CD14-positive monocyte (primary cell): ENCODE results near the gene ALDH18A1. TPM values are rescaled to one million over a fixed set of nuclear protein-coding genes. Genes with fewer than 3 reads are reported as not detected.

Experiments used
- DNase-seq, 3 donors: peaks; one replicate each; pipeline ENCODE4 v3.0.0-alpha.2; 2011 to 2022
- H2AFZ ChIP-seq: 2 replicates; pipeline ENCODE4 v1.6.0; 2012; ENCODE audit warnings: mild to moderate bottlenecking, low read depth, low read length, inconsistent platforms; ENCODE audit not compliant: insufficient read depth, poor library complexity, severe bottlenecking
- H3K27ac ChIP-seq, 2 donors: 1 replicate in 1 of 2; 2 replicates in 1 of 2; pipeline ENCODE4 v1.5.1; 2012 to 2013; ENCODE audit warnings: low read length in 2 of 2, control low read depth in 1 of 2, inconsistent platforms in 1 of 2, low read depth in 1 of 2, mild to moderate bottlenecking in 1 of 2
- H3K27me3 ChIP-seq, 2 donors: one replicate each; pipeline versions ENCODE4 v1.6.0 to v1.6.1; 2011 to 2013; ENCODE audit warnings: low read length in 2 of 2; ENCODE audit not compliant: control insufficient read depth in 2 of 2, insufficient read depth in 2 of 2
- H3K36me3 ChIP-seq, 2 donors: replicated peaks in 1 of 2; 1 replicate in 1 of 2; 2 replicates in 1 of 2; pipeline versions ENCODE4 v1.5.1 to v1.6.1; 2012 to 2013; ENCODE audit warnings: low read length in 2 of 2, control low read depth in 1 of 2, inconsistent platforms in 1 of 2, mild to moderate bottlenecking in 1 of 2; ENCODE audit not compliant: insufficient read depth in 2 of 2, control insufficient read depth in 1 of 2
- H3K4me1 ChIP-seq, 2 donors: 1 replicate in 1 of 2; 2 replicates in 1 of 2; pipeline versions ENCODE4 v1.5.1 to v1.6.1; 2012 to 2013; ENCODE audit warnings: low read length in 2 of 2, control low read depth in 1 of 2, inconsistent platforms in 1 of 2, mild to moderate bottlenecking in 1 of 2, moderate library complexity in 1 of 2; ENCODE audit not compliant: insufficient read depth in 2 of 2, control insufficient read depth in 1 of 2
- H3K4me2 ChIP-seq: replicated peaks from 2 replicates; pipeline ENCODE3; 2012; ENCODE audit warnings: low read length, moderate library complexity, mild to moderate bottlenecking; ENCODE audit not compliant: poor library complexity, severe bottlenecking; ENCODE audit errors: extremely low read depth
- H3K4me3 ChIP-seq, 3 experiments: fragments of 200-600 bp in 1 of 3; sonication (generic) in 1 of 3; replicated peaks in 1 of 3; 1 replicate in 2 of 3; 2 replicates in 1 of 3; pipeline ENCODE4 v1.5.1; 2011 to 2013; ENCODE audit warnings: low read length in 3 of 3, mild to moderate bottlenecking in 3 of 3, control low read depth in 2 of 3, low read depth in 2 of 3, inconsistent platforms in 1 of 3, moderate library complexity in 1 of 3
- H3K79me2 ChIP-seq: 2 replicates; pipeline ENCODE4 v1.6.0; 2012; ENCODE audit warnings: mild to moderate bottlenecking, control low read depth, inconsistent platforms, low read length, moderate library complexity; ENCODE audit not compliant: insufficient read depth
- H3K9ac ChIP-seq: 2 replicates; pipeline ENCODE4 v1.6.0; 2017; ENCODE audit warnings: low read length, mild to moderate bottlenecking; ENCODE audit not compliant: insufficient read depth, poor library complexity, severe bottlenecking
- H3K9me3 ChIP-seq, 2 donors: replicated peaks in 1 of 2; 1 replicate in 1 of 2; 2 replicates in 1 of 2; pipeline versions ENCODE4 v1.5.1 to v1.6.1; 2012 to 2013; ENCODE audit warnings: low read length in 2 of 2, control low read depth in 1 of 2; ENCODE audit not compliant: control insufficient read depth in 1 of 2, insufficient read depth in 1 of 2
- H4K20me1 ChIP-seq: 2 replicates; pipeline ENCODE4 v1.6.0; 2012; ENCODE audit warnings: mild to moderate bottlenecking, low read length, control low read depth, moderate library complexity; ENCODE audit not compliant: insufficient read depth
- H3K27ac Mint-ChIP-seq, 7 donors: one replicate each; pipeline ENCODE4 v1.8.0; 2020; ENCODE audit warnings: mild to moderate bottlenecking in 7 of 7, mixed read lengths in 7 of 7, moderate library complexity in 6 of 7, inconsistent platforms in 2 of 7
- H3K27me3 Mint-ChIP-seq, 3 donors: one replicate each; pipeline ENCODE4 v1.8.0; 2021 to 2022; ENCODE audit warnings: low read depth in 3 of 3, mild to moderate bottlenecking in 3 of 3, mixed read lengths in 3 of 3, moderate library complexity in 3 of 3, inconsistent platforms in 1 of 3
- H3K36me3 Mint-ChIP-seq, 2 donors: one replicate each; pipeline ENCODE4 v1.8.0; 2020; ENCODE audit warnings: mixed read lengths in 2 of 2, inconsistent platforms in 1 of 2, mild to moderate bottlenecking in 1 of 2
- H3K4me1 Mint-ChIP-seq: one replicate; pipeline ENCODE4 v1.8.0; 2020; ENCODE audit warnings: mild to moderate bottlenecking, mixed read lengths
- H3K4me3 Mint-ChIP-seq, 2 donors: one replicate each; pipeline ENCODE4 v1.8.0; 2020; ENCODE audit warnings: mild to moderate bottlenecking in 2 of 2, mixed read lengths in 2 of 2, moderate library complexity in 1 of 2
- H3K9me3 Mint-ChIP-seq, 7 donors: one replicate each; pipeline ENCODE4 v1.8.0; 2020 to 2022; ENCODE audit warnings: mixed read lengths in 7 of 7, mild to moderate bottlenecking in 6 of 7, moderate library complexity in 6 of 7, inconsistent platforms in 2 of 7
- WGBS: methylation state at CpG from one replicate; pipeline ENCODE4 v1.1.5; 2013; ENCODE audit warnings: missing lambda C conversion rate; ENCODE audit not compliant: insufficient coverage; 5-methylcytosine and 5-hydroxymethylcytosine counted together
- intact Hi-C, 2 donors: fragments of 100-400 bp; cut with micrococcal nuclease; formaldehyde crosslinking; loops; one replicate each; pipeline versions ENCODE4 v1.15.0 to v1.15.1; 2023
- polyA plus RNA-seq, 3 donors: library from polyadenylated mRNA; depleted of rRNA in 1 of 3; unstranded in 2 of 3; stranded (reverse) in 1 of 3; fragments of 300-500 nt in 2 of 3; fragments of >200 nt in 1 of 3; fragmentation: Illumina TruSeq in 2 of 3; gene quantifications; 1 replicate in 2 of 3; 2 replicates in 1 of 3; pipeline ENCODE4 v1.2.3, GENCODE V29; 2012 to 2021
- TF ChIP-seq, protein P1 (sequence below): fragments of 200-600 bp; IDR thresholded peaks from one replicate; pipeline ENCODE4 v1.8.0; 2022; ENCODE audit warnings: antibody characterized with exemption, mild to moderate bottlenecking

The ALDH18A1 gene
- polyA plus RNA-seq, 3 donors = 1.7 to 2.6 (median 2.6) TPM

- Mint-ChIP-seq H3K27ac (peak overlapping the region in 1 of 7 donors; percentile 57), H3K4me3 (no peak overlapping the region), H3K4me1 (peaks cover 5% of the 10 kb centered on the region), H3K27me3 (peaks cover 3 to 10% (median 9%) of the 10 kb centered on the region in 3 donors), H3K9me3 (peaks cover 0 to 2% (median 0%) of the 10 kb centered on the region in 7 donors), H3K36me3 (no peaks in the 10 kb centered on the region)
- Histone ChIP-seq H3K79me2 (no peaks in the 10 kb centered on the region), H3K9me3 (no peaks in the 10 kb centered on the region), H3K36me3 (no peaks in the 10 kb centered on the region), H3K4me1 (peaks cover 3 to 7% of the 10 kb centered on the region in 2 donors), H3K4me3 (no peak overlapping the region), H2AFZ (no peak overlapping the region), H4K20me1 (no peaks in the 10 kb centered on the region), H3K9ac (no peak overlapping the region), H3K4me2 (no peak overlapping the region), H3K27ac (no peak overlapping the region), H3K27me3 (no peaks in the 10 kb centered on the region)
- no peak for DNase-seq
- intact Hi-C loops = no loop called here
- TF ChIP-seq, protein P1, sequence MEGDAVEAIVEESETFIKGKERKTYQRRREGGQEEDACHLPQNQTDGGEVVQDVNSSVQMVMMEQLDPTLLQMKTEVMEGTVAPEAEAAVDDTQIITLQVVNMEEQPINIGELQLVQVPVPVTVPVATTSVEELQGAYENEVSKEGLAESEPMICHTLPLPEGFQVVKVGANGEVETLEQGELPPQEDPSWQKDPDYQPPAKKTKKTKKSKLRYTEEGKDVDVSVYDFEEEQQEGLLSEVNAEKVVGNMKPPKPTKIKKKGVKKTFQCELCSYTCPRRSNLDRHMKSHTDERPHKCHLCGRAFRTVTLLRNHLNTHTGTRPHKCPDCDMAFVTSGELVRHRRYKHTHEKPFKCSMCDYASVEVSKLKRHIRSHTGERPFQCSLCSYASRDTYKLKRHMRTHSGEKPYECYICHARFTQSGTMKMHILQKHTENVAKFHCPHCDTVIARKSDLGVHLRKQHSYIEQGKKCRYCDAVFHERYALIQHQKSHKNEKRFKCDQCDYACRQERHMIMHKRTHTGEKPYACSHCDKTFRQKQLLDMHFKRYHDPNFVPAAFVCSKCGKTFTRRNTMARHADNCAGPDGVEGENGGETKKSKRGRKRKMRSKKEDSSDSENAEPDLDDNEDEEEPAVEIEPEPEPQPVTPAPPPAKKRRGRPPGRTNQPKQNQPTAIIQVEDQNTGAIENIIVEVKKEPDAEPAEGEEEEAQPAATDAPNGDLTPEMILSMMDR = no peak
- 98% methylated on average over 3 of the region's 6 CpGs for WGBS
Measured at GRCh38 chr10:95573964-95574604, 82.4 kb downstream of the ALDH18A1 start.

- WGBS = no CpG with 5 or more reads among the region's 3 CpGs
- H3K9ac ChIP-seq = no peak overlapping the region
- TF ChIP-seq, protein P1 = no peak
Measured at GRCh38 chr10:95573527-95573926, 83.0 kb downstream of the ALDH18A1 start.

More at GRCh38 chr10:95573527-95573926, 83.0 kb downstream of the ALDH18A1 start:
- H4K20me1 ChIP-seq = no peaks in the 10 kb centered on the region
- no peak overlapping the region for H3K4me3 Mint-ChIP-seq
- no peaks in the 10 kb centered on the region for H3K27me3 ChIP-seq
- no peak overlapping the region for H3K27ac ChIP-seq
- H2AFZ ChIP-seq = no peak overlapping the region
- peaks cover 0 to 2% (median 0%) of the 10 kb centered on the region in 7 donors for H3K9me3 Mint-ChIP-seq
- no peak overlapping the region for H3K4me2 ChIP-seq
- DNase-seq = no peak
- peaks cover 9 to 12% of the 10 kb centered on the region in 2 donors for H3K4me1 ChIP-seq
- H3K27me3 Mint-ChIP-seq = peaks cover 1 to 10% (median 5%) of the 10 kb centered on the region in 3 donors
- no peaks in the 10 kb centered on the region for H3K36me3 ChIP-seq
- H3K27ac Mint-ChIP-seq = no peak overlapping the region
- H3K4me1 Mint-ChIP-seq = peaks cover 11% of the 10 kb centered on the region
- intact Hi-C loops = no loop called here
- H3K4me3 ChIP-seq = no peak overlapping the region
- no peaks in the 10 kb centered on the region for H3K79me2 ChIP-seq
- no peaks in the 10 kb centered on the region for H3K36me3 Mint-ChIP-seq
- H3K9me3 ChIP-seq = no peaks in the 10 kb centered on the region
